GM18873 (cell line): Measurements from ENCODE around the gene NPTX1.

ENCODE experiments used
- ATAC-seq: cut with Tn5 transposase; IDR thresholded peaks from one replicate; pipeline ENCODE4 v1.9.1; 2021; ENCODE audit warnings: mild to moderate bottlenecking, moderate library complexity, moderate number of reproducible peaks; ENCODE audit not compliant: unreplicated experiment, low FRiP score

NPTX1 gene

DNA sequence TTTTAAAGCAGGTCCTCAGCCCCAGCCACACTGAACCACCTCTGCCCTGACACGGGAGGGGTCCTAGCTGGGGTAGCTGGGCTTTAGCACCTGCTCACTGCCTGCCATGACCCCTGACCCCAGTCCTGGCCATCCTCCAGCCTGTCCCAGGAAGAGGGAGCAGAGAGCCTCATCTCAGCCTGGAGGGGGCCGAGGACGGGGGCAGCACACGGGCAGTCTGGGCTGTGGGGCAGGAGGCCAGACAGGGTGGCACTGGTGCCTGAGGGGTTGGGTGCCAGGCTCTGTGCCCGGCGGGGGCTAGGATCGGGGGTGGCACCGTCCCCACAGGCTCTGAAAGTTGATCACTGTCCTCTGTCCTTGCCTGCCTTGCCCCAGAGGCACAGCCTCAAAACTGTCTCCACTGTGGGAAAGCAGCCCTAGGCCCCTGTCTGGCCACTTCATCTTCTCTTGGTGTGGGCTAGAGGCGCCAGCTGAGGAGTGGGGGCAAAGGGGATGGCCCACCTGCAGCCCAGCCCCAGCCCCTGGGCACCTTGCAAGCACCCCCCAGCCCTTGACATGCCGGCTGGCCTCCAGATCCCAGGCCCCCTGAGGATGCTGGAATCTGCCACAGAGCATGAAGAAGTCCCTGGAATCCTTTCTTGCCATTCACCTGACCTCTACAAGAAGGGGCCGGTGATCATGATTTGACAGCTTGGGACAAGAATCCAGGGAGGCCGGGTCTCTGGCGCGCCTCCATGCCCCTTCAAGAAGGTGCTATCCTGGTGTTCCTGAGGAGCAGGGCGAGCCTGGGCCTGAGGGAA lies 45.8 kb downstream of the NPTX1 start:
- ATAC-seq, result no peak

GRCh38 chr17:80429356-80430275 lies 46.8 kb downstream of the NPTX1 start:
- ATAC-seq, result no peak

GRCh38 chr17:80428796-80429195 lies 47.6 kb downstream of the NPTX1 start:
- no peak for ATAC-seq

DNA sequence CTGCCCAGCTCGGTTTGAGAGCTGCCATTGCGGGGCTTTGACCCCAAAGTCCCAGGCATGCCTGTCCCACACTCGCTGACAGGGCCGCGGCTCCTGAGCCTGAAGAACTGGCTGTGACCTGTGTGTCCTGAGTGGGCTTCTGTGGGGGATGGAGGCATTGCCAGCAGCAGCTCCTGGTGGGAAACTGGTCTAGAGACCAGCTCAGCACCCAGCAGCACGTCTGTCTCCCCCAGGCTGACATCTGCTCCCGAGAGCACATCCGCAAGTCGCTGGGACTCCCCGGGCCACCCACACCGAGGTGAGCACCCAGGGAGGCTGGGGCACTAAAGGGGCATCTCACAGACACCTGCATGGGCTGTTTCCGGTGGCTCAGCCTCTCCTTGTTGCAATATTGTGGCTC lies 48.0 kb downstream of the NPTX1 start:
- no peak for ATAC-seq

DNA sequence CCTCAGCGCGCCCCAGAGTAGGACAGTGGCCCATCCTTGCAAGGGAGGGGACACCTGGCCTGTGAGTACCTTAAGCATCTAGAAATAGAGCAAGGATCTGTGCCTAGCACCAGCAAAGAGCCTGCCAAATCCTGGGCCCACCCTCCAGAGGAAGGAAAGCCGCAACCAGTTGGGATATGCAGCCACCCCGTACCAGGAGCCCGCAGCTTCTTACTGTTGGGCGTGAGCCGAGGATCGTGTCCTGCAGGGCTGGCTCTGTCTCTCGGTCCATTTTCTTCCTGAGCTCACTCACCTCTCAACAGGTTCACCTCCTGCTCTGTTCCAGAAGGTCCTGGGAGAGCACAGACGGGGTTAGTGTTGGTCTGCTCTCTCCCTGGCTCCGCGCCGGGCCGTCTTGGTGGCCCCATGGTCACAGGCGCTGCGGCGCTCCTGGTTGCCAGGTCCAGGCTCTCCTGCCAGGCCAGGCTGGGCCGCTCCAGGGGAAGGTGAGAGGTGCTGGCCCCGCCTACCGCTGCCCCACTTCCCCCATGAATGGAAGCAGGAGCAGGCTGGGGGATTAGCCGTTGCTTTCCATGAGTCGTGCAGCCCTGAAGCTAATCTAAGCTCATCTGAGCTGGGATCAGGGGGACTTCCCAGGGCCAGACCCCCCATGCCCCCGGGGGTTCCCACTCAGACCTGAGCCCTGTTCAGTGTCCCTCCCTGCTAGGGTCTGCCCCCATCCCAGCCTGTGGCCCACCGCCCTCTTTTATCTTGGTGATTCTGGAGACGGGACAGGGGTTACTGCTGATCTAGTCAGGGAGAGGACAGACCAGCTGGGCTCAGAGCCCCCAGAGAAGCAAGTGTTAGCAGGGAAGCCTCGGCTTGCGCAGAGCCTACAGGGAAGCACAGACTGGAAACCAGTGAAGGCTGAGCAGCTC lies 48.8 kb downstream of the NPTX1 start:
- ATAC-seq, result no peak

GRCh38 chr17:80426671-80427326 lies 49.6 kb downstream of the NPTX1 start:
- no peak for ATAC-seq

- ATAC-seq, result no peak
Observed at GRCh38 chr17:80425835-80426426, 50.5 kb downstream of the NPTX1 start.

GRCh38 chr17:80424878-80425765 lies 51.3 kb downstream of the NPTX1 start:
- ATAC-seq, result no peak

DNA sequence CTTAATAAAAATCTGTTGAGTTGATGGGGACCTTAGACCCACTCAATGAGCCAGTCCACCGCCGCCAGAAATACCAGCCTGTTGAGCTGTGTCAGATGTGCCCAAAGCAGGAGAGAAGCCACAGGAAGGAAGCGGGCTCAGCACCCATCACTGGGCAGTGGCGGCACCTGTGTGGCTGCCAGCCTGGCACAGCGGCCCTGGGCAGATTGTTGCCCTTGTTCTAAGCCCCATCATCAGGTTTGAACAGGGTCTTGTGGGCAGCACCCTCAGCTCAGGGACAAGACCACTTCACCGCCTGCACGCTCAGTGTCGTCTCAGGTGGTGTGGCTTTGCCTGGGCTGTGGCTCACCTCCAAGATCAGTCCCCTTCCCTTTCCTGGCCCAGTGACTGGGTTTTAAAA lies 52.1 kb downstream of the NPTX1 start:
- no peak for ATAC-seq

DNA sequence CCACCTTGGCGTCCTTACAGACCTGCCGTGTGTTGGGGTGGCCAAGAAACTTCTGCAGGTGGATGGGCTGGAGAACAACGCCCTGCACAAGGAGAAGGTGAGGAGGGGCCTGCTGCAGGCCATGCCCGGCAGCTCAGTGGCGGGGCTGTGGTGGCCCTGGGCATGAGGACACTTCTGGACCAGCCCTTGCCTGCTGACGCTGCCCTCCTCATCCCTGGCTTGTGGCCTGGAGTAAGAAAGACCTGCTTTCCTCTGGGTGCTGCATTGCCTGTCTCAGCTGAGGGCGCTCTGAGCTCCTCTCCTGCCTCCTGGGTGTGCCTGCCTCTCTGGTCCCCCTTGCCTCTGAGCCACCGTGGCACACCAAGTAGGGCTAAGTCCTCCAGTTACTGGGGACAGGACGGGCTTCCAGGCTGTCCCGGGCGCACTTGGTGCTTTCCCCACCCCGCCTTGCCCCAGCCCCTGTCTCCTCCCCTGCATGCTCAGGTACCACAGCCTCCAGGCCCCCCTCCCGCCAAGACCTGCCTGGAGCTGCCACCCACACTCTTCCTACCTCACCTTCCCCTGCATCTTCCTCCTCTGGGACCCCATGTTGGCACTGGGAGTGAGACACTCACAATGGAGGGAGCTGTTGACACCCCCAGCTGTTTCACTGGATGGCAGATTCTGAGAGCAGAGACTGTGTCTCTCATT lies 52.7 kb downstream of the NPTX1 start:
- ATAC-seq, result no peak

DNA sequence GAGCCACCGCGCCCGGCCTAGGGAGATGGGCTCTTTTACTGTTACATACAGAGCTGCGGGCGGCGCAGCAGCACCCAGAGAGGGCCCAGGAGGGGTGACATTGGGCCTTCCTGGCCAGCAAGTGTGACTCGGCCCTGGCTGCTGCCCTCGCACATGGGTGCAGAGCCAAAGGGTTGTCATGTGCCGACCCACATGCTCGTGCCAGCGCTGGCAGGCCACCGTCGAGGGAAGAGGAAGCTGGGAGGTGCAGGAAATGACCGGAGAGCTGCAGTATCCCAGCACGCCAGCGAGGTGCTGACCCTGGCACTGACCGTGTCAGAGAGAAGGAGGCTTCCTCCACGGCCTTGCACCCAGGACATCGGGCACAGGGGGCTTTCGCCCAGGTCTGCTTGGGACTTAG lies 53.4 kb downstream of the NPTX1 start:
- ATAC-seq, result no peak

GRCh38 chr17:80422276-80422675 lies 54.1 kb downstream of the NPTX1 start:
- no peak for ATAC-seq

- no peak for ATAC-seq
Observed at GRCh38 chr17:80421381-80422090, 54.9 kb downstream of the NPTX1 start.

DNA sequence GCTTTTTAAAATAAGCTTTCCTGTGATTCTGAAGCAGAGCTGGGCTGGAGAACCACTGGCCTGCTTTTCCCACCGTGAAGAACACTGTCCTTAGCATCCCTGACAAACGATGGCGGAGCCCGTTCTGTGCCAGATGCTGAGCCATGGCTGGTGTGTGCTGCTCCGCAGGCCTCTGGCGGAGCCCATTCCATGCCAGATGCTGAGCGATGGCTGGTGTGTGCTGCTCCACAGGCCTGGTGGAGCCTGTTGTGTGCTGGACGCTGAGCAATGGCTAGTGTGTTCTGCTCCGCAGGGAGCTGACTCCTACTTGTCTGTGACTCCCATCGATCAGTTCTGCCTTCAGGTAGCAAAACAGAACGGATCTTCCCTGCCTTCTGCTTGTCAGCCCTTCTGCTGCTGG lies 57.2 kb downstream of the NPTX1 start:
- ATAC-seq, result no peak

GRCh38 chr17:80418589-80418988 lies 57.8 kb downstream of the NPTX1 start:
- ATAC-seq, result no peak
